Measurements from ENCODE around the gene CSF2. TPM values are rescaled to one million over a fixed set of nuclear protein-coding genes. Genes with fewer than 3 reads are reported as not detected.

Gene CSF2
- total RNA-seq, 1 donor from 2014 or later, result not detected

GRCh38 chr5:132033122-132033521 is 40.5 kb upstream of the CSF2 start:
- Mint-ChIP-seq H3K36me3 (ENCODE audit: unreplicated experiment) (peaks cover 5% of the 10 kb centered on the region), H3K9me3 (ENCODE audit: unreplicated experiment) (no peaks in the 10 kb centered on the region), H3K4me3 (ENCODE audit: unreplicated experiment) (no peak overlapping the region), H3K27me3 (ENCODE audit: unreplicated experiment) (peaks cover 5% of the 10 kb centered on the region), H3K27ac (ENCODE audit: unreplicated experiment) (no peak overlapping the region), H3K4me1 (ENCODE audit: low read depth, unreplicated experiment) (no peaks in the 10 kb centered on the region)
- DNase-seq, result no peak
- no peak for TF ChIP-seq CTCF (IDR thresholded peaks at IDR 0.05; ENCODE audit: partially characterized antibody, unreplicated experiment)

- no peaks in the 10 kb centered on the region for H3K9me3 Mint-ChIP-seq (ENCODE audit: unreplicated experiment)
- no peak overlapping the region for H3K27ac Mint-ChIP-seq (ENCODE audit: unreplicated experiment)
- DNase-seq, result no peak
- no peaks in the 10 kb centered on the region for H3K27me3 Mint-ChIP-seq (ENCODE audit: unreplicated experiment)
- H3K4me3 Mint-ChIP-seq (ENCODE audit: unreplicated experiment), result no peak overlapping the region
- no peaks in the 10 kb centered on the region for H3K4me1 Mint-ChIP-seq (ENCODE audit: low read depth, unreplicated experiment)
- no peak for TF ChIP-seq CTCF (IDR thresholded peaks at IDR 0.05; ENCODE audit: partially characterized antibody, unreplicated experiment)
- peaks cover 5% of the 10 kb centered on the region for H3K36me3 Mint-ChIP-seq (ENCODE audit: unreplicated experiment)
Observed at GRCh38 chr5:132037353-132037752, 36.2 kb upstream of the CSF2 start.

GRCh38 chr5:132044207-132044606 is 29.4 kb upstream of the CSF2 start:
- Mint-ChIP-seq H3K9me3 (ENCODE audit: unreplicated experiment) (no peaks in the 10 kb centered on the region), H3K36me3 (ENCODE audit: unreplicated experiment) (no peaks in the 10 kb centered on the region), H3K4me1 (ENCODE audit: low read depth, unreplicated experiment) (no peaks in the 10 kb centered on the region), H3K4me3 (ENCODE audit: unreplicated experiment) (no peak overlapping the region), H3K27ac (ENCODE audit: unreplicated experiment) (no peak overlapping the region), H3K27me3 (ENCODE audit: unreplicated experiment) (no peaks in the 10 kb centered on the region)
- peak; percentile 6 for DNase-seq
- no peak for TF ChIP-seq CTCF (IDR thresholded peaks at IDR 0.05; ENCODE audit: partially characterized antibody, unreplicated experiment)

- no peak overlapping the region for H3K4me3 Mint-ChIP-seq (ENCODE audit: unreplicated experiment)
- H3K4me1 Mint-ChIP-seq (ENCODE audit: low read depth, unreplicated experiment), result peaks cover 12% of the 10 kb centered on the region
- no peaks in the 10 kb centered on the region for H3K9me3 Mint-ChIP-seq (ENCODE audit: unreplicated experiment)
- H3K27me3 Mint-ChIP-seq (ENCODE audit: unreplicated experiment), result peaks cover 7% of the 10 kb centered on the region
- H3K27ac Mint-ChIP-seq (ENCODE audit: unreplicated experiment), result no peak overlapping the region
- no peak for TF ChIP-seq CTCF (IDR thresholded peaks at IDR 0.05; ENCODE audit: partially characterized antibody, unreplicated experiment)
- peak; percentile 2 for DNase-seq
- H3K36me3 Mint-ChIP-seq (ENCODE audit: unreplicated experiment), result no peaks in the 10 kb centered on the region
Observed at GRCh38 chr5:132046880-132047299, 26.7 kb upstream of the CSF2 start.

- peaks cover 12% of the 10 kb centered on the region for H3K4me1 Mint-ChIP-seq (ENCODE audit: low read depth, unreplicated experiment)
- peaks cover 11% of the 10 kb centered on the region for H3K27me3 Mint-ChIP-seq (ENCODE audit: unreplicated experiment)
- DNase-seq, result peak; percentile 1
- no peaks in the 10 kb centered on the region for H3K9me3 Mint-ChIP-seq (ENCODE audit: unreplicated experiment)
- no peaks in the 10 kb centered on the region for H3K36me3 Mint-ChIP-seq (ENCODE audit: unreplicated experiment)
- H3K4me3 Mint-ChIP-seq (ENCODE audit: unreplicated experiment), result no peak overlapping the region
- TF ChIP-seq CTCF (IDR thresholded peaks at IDR 0.05; ENCODE audit: partially characterized antibody, unreplicated experiment), result no peak
- no peak overlapping the region for H3K27ac Mint-ChIP-seq (ENCODE audit: unreplicated experiment)
Observed at GRCh38 chr5:132049093-132049492, 24.5 kb upstream of the CSF2 start.

Measured in glutamatergic neuron (in vitro differentiated cells).